ENCODE measurements around the gene PEAR1. TPM values are rescaled to one million over a fixed set of nuclear protein-coding genes. Genes with fewer than 3 reads are reported as not detected.

PEAR1 gene
- total RNA-seq, 4 donors from 2014 or later: 7.0 to 10.7 (median 9.1) TPM

DNA sequence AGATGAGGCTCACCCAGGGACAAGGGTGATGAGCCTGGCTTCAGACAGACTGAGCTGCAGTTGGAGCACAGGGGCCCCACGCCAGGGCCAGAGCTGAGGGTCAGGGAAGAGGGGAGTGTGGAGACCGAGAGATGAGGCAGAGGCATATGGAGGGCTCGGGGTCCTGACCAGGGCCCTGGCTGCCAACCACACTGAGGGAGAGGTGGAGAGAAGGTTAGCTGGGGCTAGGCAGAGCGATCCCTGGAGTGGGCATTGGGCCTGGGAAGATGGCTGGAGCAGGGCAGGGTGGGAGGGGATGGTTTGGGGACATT, 8.0 kb downstream of the PEAR1 start:
- ATAC-seq: no peak
- Histone ChIP-seq H3K4me3 (no peak overlapping the region), H3K27me3 (peaks cover 60% of the 10 kb centered on the region), H3K27ac (peak overlapping the region in 2 of 4 donors; percentile 26 to 41), H3K9me3 (no peaks in the 10 kb centered on the region), H3K36me3 (peaks cover 0 to 8% of the 10 kb centered on the region in 2 donors), H3K4me1 (peaks cover 0 to 85% (median 12%) of the 10 kb centered on the region in 3 donors)
- WGBS, 2 donors (ENCODE audit: low coverage in 1 of 2): 89% methylated on average over 4 of the region's 4 CpGs; no CpG with 5 or more reads in 1 of the 2 donors
- TF ChIP-seq POLR2AphosphoS5 (IDR thresholded peaks at IDR 0.05) (no peak), POLR2A (IDR thresholded peaks at IDR 0.05) (no peak), EP300 (IDR thresholded peaks at IDR 0.05) (no peak), CTCF (IDR thresholded peaks at IDR 0.05) (no peak)

- WGBS, 2 donors (ENCODE audit: low coverage in 1 of 2): 33 to 51% methylated on average over 1 to 4 of the region's 23 CpGs
- Histone ChIP-seq H3K27me3 (peaks cover 60% of the 10 kb centered on the region), H3K27ac (peak overlapping the region in 2 of 4 donors; percentile 26 to 41), H3K36me3 (peaks cover 0 to 15% of the 10 kb centered on the region in 2 donors), H3K4me3 (no peak overlapping the region), H3K9me3 (no peaks in the 10 kb centered on the region), H3K4me1 (peaks cover 0 to 85% (median 12%) of the 10 kb centered on the region in 3 donors)
- no peak for ATAC-seq
- TF ChIP-seq EP300 (IDR thresholded peaks at IDR 0.05) (no peak), POLR2AphosphoS5 (IDR thresholded peaks at IDR 0.05) (no peak), CTCF (IDR thresholded peaks at IDR 0.05) (no peak), POLR2A (IDR thresholded peaks at IDR 0.05) (no peak)
These were observed 8.7 kb downstream of the PEAR1 start for GRCh38 chr1:156901966-156902915.

DNA sequence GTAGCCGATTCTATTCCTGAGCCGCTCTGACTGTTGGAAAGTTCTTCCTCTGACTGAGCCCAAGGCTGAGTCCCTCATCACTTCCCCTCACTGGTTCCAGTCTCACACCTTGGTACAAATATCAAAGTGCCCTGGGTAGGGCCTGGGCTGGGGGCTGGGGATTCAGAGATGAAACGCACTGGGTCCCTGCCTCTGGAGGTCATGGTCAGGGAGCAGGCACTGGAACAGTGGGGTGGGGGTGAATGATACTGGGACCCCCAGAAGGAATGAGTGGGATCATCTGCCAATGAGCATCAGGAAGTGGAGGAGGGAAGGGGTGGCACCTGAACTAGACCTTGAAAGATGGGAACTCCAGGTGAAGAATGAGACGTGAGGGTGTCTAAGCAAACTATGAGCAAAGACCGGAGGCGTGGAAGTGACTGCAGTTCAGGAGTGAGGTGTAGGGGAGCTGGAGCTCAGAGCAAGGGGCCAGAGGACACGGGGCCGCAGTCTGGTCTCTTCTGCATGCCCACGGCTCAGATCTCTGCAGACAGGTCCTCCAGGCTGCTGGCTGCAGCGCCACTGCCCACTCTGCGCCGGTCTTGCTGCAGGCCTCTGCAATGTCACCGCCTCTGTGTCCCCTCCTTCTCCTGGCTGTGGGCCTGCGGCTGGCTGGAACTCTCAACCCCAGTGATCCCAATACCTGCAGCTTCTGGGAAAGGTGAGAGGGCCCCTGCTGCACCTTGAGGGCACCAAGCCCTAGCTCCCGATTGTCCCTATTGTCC, 10.0 kb downstream of the PEAR1 start:
- Histone ChIP-seq H3K27me3 (peaks cover 60% of the 10 kb centered on the region), H3K36me3 (peaks cover 0 to 27% of the 10 kb centered on the region in 2 donors), H3K4me3 (no peak overlapping the region), H3K4me1 (peaks cover 0 to 84% (median 12%) of the 10 kb centered on the region in 3 donors), H3K9me3 (no peaks in the 10 kb centered on the region), H3K27ac (no peak overlapping the region)
- WGBS, 2 donors (ENCODE audit: low coverage in 1 of 2): 83 to 88% methylated on average over 11 to 12 of the region's 15 CpGs
- no peak for ATAC-seq
- no peak for TF ChIP-seq EP300 (IDR thresholded peaks at IDR 0.05)
- no peak for TF ChIP-seq POLR2AphosphoS5 (IDR thresholded peaks at IDR 0.05)
- no peak for TF ChIP-seq POLR2A (IDR thresholded peaks at IDR 0.05)
- TF ChIP-seq CTCF (IDR thresholded peaks at IDR 0.05): no peak

DNA sequence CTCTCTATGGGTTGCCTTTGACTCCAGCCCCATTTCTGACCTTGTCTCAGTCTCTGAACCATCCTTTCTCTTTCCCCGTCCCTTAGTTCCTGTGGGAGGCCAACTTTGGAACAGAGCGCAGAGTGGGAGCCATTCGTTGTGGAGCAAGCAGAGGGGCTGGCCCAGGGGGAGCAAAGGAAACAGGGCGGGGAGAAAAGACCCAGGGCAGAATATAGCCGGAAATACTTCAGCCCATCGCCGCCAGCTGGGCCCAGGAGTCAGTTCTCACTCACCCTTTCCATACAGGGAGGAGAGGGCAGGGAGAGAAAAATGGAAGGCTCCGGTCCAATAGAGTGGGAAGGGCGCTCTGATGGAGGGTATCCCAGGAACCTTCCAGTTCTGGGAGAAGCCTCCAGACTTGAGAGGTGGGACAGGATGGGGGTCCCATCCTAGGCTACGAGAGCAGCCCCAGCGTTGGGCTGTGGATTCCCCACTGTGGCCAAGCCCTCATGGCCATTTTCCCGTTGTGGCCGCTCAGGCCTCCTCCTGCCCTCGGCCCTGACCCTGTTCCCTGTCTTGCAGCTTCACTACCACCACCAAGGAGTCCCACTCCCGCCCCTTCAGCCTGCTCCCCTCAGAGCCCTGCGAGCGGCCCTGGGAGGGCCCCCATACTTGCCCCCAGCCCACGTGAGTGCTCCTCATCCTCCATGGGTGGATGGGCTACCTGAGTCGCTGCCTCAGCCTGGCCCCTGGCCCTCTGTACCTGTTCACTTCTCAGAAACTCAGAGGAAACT, 10.9 kb downstream of the PEAR1 start:
- H3K4me3 ChIP-seq: no peak overlapping the region
- H3K9me3 ChIP-seq: no peaks in the 10 kb centered on the region
- TF ChIP-seq POLR2A (IDR thresholded peaks at IDR 0.05) (no peak), CTCF (IDR thresholded peaks at IDR 0.05) (no peak), EP300 (IDR thresholded peaks at IDR 0.05) (no peak), POLR2AphosphoS5 (IDR thresholded peaks at IDR 0.05) (no peak)
- H3K27ac ChIP-seq: peak overlapping the region in 1 of 4 donors; percentile 16
- H3K4me1 ChIP-seq: peaks cover 0 to 80% (median 12%) of the 10 kb centered on the region in 3 donors
- H3K27me3 ChIP-seq: peaks cover 63% of the 10 kb centered on the region
- WGBS, 2 donors (ENCODE audit: low coverage in 1 of 2): 60 to 80% methylated on average over 1 to 8 of the region's 19 CpGs
- peaks cover 0 to 30% of the 10 kb centered on the region in 2 donors for H3K36me3 ChIP-seq
- ATAC-seq: no peak
